Measurements from ENCODE around the gene JCAD. TPM values are rescaled to one million over a fixed set of nuclear protein-coding genes. Genes with fewer than 3 reads are reported as not detected.

The JCAD gene
- total RNA-seq, 1 experiment from 2014 or later = 1.2 TPM

- no peak for DNase-seq (ENCODE audit: low read depth)
Measured at GRCh38 chr10:30073045-30073766, 13.8 kb upstream of the JCAD start.

GRCh38 chr10:30072068-30072467 is 12.7 kb upstream of the JCAD start:
- DNase-seq (ENCODE audit: low read depth) = no peak

- peak; percentile 60 for DNase-seq (ENCODE audit: low read depth)
Measured at GRCh38 chr10:30070001-30070685, 10.8 kb upstream of the JCAD start.

GRCh38 chr10:30068492-30069223 is 9.3 kb upstream of the JCAD start:
- no peak for DNase-seq (ENCODE audit: low read depth)

DNA sequence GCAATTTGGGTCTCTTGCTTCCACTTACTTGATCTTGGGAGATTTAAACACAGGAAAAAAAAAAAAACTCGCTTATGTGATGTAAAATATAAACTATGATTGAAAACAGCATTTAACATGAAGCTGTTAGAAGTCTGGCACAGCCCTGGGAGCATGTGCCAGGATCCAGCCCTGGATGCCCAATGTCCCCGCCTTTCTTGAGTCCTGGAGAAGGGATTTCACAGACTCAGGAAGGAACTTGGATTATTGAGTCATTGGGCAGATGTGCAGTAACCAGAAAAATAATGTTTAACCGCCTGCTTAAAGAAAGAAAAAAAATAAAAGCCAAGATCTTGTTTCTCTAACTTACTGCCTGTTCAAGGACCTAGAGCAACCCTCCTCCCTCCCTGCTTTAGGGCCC is 3.7 kb upstream of the JCAD start:
- DNase-seq (ENCODE audit: low read depth) = peak; percentile 61

- DNase-seq (ENCODE audit: low read depth) = no peak
Measured at GRCh38 chr10:30062582-30062981, 3.2 kb upstream of the JCAD start.

- peak; percentile 27 for DNase-seq (ENCODE audit: low read depth)
Measured at GRCh38 chr10:30062090-30062489, 2.7 kb upstream of the JCAD start.

- no peak for DNase-seq (ENCODE audit: low read depth)
Measured at GRCh38 chr10:30058570-30059132, 735 bp downstream of the JCAD start.

DNA sequence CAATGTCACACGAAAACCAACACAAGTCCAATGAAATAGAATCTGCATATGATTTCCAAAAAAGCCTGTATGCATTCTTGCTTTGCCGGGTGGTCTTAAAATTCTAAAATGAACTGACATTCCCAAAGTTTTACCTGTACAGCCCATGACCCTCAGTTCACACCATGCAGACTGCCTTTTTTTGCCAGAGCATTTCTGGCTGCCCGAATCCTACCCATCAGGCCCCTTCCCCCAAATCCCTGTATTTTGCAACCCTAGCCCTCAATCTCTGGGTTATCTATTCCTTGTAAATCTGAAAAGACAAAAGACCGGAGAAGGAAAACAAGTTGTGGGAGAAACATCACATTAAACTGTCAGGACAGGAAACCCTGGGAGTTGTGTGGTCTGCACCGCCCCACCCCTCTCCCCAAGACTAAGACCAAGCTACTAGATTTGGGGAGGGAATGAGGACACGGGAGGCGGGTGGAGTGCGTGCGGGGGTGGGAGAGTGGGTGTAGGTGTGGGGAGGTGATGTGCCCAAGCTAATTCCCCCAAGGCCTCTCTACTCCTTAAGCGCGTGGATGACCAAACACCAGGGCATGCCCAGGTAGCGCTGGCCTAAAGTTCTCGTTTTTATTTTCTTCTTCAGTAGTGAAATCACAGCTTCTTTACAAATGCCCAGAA is 1.4 kb downstream of the JCAD start:
- DNase-seq (ENCODE audit: low read depth) = no peak

DNA sequence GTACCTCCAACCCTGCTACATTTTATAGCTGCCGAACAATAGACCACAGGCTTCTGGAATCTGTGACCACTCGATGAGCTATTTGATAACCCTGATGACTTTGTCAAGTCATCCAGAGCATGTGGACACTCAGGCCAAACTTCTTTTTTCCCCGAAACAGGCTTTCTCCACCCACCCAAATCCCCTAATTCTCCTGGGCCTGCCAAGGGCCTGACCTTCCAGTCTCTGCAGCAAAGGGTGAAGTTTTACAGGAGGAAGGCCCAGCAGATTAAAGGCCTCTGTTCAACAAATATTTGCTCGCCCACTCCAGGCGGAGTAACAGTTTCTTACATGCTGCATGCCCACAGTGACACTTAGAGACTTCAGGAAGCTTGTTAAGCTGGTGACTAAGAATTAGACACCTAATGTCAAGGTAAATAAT is 2.0 kb downstream of the JCAD start:
- no peak for DNase-seq (ENCODE audit: low read depth)

DNA sequence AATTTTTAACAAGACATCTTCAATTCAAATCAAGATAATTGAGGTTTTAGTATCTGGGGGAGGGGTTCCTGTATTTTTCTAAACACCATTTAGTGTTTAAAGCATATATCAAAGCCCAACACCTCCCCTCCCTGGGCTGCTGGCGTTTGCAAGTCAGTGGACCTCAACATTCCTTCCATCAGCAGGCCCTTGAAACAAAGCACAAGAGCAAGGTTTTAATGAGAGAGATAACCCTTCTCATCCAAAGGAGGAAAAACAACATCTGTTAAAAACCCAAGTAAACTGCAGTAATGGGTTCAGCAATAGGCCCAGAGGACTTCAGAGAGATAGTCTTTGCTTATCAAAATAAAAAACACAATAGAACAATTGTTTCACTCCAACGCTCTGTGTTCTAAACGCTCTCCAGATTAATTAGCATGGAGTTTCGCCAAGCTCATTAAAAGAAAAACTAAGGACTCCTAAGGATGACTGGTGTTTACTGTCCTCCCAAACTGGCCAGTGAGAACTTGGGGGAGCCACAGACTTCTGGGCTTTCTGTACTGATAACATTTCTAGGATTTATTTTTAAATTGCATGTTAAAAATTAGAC is 2.5 kb downstream of the JCAD start:
- no peak for DNase-seq (ENCODE audit: low read depth)

DNA sequence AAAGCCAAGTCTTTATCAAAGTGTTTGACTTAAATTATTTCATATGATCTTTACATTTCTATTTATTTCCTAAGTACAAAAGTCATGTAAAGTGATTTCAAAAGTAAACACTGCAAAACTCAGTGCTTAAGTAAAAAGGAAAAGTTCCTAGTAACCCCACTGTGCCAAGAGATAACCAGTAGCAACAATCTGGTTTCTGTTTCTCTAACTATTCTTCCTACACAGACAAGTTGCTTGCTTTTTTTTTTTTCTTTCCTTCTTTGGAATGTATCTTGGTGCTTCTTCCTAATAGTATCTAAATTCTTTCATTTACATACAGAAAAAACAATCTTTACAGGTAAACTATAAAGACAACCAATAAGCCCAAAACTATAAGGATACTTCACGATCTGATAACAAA is 3.1 kb downstream of the JCAD start:
- no peak for DNase-seq (ENCODE audit: low read depth)

DNA sequence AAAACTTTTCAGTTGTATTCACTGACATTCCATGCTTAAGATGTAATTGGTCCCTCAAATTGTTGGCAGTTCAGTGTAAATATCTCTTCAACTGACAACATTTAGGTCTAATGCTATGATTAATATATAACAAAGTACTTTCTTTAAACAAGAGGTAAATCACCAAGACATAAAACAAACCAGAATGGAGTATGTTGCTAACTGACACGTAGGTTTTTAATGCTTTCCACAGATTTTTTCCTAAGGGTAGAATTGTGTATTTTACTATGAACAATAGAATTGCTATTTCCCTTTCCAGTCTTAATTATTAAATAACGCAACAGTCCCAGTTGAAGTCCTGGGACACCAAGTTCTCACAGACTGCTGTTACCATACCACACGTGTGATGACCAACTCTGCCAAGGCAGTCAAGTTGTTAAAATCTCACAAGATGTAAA is 4.1 kb downstream of the JCAD start:
- DNase-seq (ENCODE audit: low read depth) = no peak

DNA sequence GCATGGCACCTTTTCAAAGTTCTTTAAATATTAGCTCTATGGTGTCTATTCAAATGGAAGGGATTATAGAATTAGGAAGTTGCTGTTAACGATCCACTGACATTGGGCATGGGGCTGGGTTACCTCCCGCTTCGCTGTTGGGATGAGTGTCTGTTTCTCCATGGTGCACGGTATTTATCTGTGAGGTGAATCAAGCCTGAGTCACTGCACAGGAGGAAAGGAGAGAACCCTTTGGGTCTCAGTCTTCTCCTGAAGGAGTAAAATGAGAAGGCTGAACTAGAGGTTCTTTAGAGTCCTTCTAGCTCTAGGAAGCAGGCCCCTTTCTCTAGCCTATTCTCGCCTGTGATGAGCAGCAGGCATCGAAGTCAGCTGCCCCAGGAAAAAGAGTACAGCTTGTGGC is 7.3 kb downstream of the JCAD start:
- DNase-seq (ENCODE audit: low read depth) = peak; percentile 34

DNA sequence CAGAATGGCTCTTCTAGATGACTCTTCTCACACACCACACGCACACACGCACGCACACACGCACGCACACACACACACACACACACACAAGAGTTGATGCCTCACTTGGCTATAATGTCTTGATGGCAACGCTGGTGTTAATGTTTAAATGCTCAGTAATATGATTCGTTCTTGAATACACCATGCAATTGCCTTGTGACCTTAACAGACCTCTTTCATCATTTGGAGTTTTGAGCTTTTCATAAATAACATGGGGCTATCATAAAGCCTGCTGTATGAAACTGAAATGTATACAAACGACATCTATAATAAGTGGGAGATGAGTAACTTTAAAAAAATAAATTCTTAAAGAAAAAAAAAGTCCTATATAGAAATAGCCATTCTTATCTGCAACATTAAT is 8.2 kb downstream of the JCAD start:
- DNase-seq (ENCODE audit: low read depth) = no peak

GRCh38 chr10:30050411-30050810 is 9.0 kb downstream of the JCAD start:
- DNase-seq (ENCODE audit: low read depth) = no peak

GRCh38 chr10:30048768-30049517 is 10.4 kb downstream of the JCAD start:
- DNase-seq (ENCODE audit: low read depth) = no peak

DNA sequence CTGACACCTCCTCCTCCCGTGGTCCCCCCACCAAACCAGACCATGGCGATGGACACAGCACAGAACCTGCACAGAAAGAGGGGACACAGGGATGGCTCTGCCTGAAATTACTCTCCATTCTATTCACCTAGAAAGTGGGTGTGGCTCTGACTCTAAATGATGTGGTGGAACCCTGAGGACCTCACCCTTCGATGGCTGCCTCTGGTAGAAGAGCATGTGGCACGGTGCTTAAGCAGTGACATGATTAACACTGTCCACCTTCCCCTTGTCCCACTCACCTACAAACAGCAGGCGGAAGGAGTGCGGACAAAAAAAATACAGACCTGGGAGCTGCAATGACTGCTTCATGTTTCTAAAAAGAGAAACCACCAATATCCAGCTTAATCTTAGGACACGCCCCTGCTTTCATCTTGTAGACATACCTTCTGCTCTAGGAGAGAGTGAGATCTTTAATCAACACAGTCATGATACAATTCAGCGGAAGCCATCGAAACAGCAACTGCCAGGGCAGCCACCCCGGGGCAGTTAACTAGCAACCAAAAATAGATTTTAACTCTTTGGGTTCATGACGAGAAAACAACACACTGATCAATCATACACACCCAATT is 11.4 kb downstream of the JCAD start:
- no peak for DNase-seq (ENCODE audit: low read depth)

- DNase-seq (ENCODE audit: low read depth) = no peak
Measured at GRCh38 chr10:30047430-30047829, 12.0 kb downstream of the JCAD start.

DNA sequence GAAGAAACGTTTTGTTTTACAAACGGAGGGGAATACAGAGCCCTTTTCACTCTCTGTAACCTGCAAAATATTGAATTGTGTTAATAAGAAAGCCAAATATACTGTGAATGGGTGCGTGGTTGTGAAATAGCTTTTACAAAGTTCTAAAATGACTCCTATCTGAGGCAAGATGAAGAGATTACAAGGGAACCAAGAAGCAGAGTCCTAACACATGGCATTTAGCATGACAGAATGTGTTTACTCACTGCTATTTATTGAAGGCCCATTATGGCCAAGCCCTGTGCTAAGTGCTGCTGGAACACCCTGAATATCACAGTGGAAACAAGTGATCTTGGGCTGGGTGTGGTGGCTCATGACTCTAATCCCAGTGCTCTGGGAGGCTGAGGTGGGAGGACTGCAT is 12.9 kb downstream of the JCAD start:
- DNase-seq (ENCODE audit: low read depth) = no peak
